ENCODE data around the gene MYH10.

Gene MYH10

GRCh38 chr17:8489841-8490240, 140.7 kb downstream of the MYH10 start:
- no peaks in the 10 kb centered on the region for H3K79me2 ChIP-seq (ENCODE audit: control insufficient read depth, low read length)
- H4K20me1 ChIP-seq (ENCODE audit: control insufficient read depth, insufficient read depth, low read depth, low read length), result no peaks in the 10 kb centered on the region
- H3K4me3 ChIP-seq (ENCODE audit: low read length), result no peak overlapping the region
- H3K36me3 ChIP-seq (ENCODE audit: control insufficient read depth, low read length), result peaks cover 47% of the 10 kb centered on the region
- 0 out of 2 replicates have a peak, but pooled peaks cover under 1% of the 10 kb centered on the region for H3K9me3 ChIP-seq (ENCODE audit: control insufficient read depth, insufficient read depth, low read length)
- no peaks in the 10 kb centered on the region for H3F3A ChIP-seq (ENCODE audit: control insufficient read depth, insufficient read depth)
- no peak overlapping the region for H3K4me2 ChIP-seq (ENCODE audit: low read length)
- no peaks in the 10 kb centered on the region for H3K9me2 ChIP-seq (replicated peaks; ENCODE audit: control insufficient read depth, low read length)
- H3K27me3 ChIP-seq (ENCODE audit: control insufficient read depth, low read length), result no peaks in the 10 kb centered on the region
- H3K4me1 ChIP-seq (ENCODE audit: control insufficient read depth, low read length), result no peaks in the 10 kb centered on the region
- no peak overlapping the region for H3K27ac ChIP-seq (ENCODE audit: low read depth, low read length)
- TF ChIP-seq EZH2phosphoT487 (IDR thresholded peaks at IDR 0.05; ENCODE audit: borderline replicate concordance, low read length) (no peak), CTCF (IDR thresholded peaks at IDR 0.05; ENCODE audit: low read depth, low read length, poor library complexity, severe bottlenecking) (no peak)

DNA sequence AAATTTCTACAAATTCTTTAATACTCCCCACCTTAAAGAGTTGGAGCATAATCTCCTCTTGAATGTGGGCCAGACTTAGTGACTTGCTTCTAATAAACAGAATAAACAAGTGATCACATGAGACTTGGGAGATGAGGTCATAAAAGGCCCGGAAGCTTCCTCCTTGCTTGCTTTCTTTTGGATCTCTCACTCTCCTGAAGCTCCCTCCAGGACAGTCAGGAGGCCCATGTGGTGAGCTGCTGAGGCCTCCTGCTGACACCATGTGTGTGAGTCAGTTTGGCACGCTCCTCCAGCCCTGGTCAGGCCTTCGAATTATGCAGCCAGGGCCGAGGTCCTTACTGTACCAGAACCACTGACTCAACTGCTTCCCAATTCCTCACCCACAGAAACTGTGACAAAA, 141.6 kb downstream of the MYH10 start:
- H3K4me1 ChIP-seq (ENCODE audit: control insufficient read depth, low read length), result no peaks in the 10 kb centered on the region
- peaks cover 5% of the 10 kb centered on the region; the same call in 1 of the 2 replicates for H3K9me3 ChIP-seq (ENCODE audit: control insufficient read depth, insufficient read depth, low read length)
- no peaks in the 10 kb centered on the region for H3K9me2 ChIP-seq (replicated peaks; ENCODE audit: control insufficient read depth, low read length)
- no peaks in the 10 kb centered on the region for H3K79me2 ChIP-seq (ENCODE audit: control insufficient read depth, low read length)
- H3K36me3 ChIP-seq (ENCODE audit: control insufficient read depth, low read length), result peaks cover 57% of the 10 kb centered on the region
- H3K4me2 ChIP-seq (ENCODE audit: low read length), result no peak overlapping the region
- TF ChIP-seq CTCF (IDR thresholded peaks at IDR 0.05; ENCODE audit: low read depth, low read length, poor library complexity, severe bottlenecking) (no peak), EZH2phosphoT487 (IDR thresholded peaks at IDR 0.05; ENCODE audit: borderline replicate concordance, low read length) (no peak)
- no peaks in the 10 kb centered on the region for H3F3A ChIP-seq (ENCODE audit: control insufficient read depth, insufficient read depth)
- H3K4me3 ChIP-seq (ENCODE audit: low read length), result no peak overlapping the region
- H3K27me3 ChIP-seq (ENCODE audit: control insufficient read depth, low read length), result no peaks in the 10 kb centered on the region
- no peak overlapping the region for H3K27ac ChIP-seq (ENCODE audit: low read depth, low read length)
- H4K20me1 ChIP-seq (ENCODE audit: control insufficient read depth, insufficient read depth, low read depth, low read length), result no peaks in the 10 kb centered on the region

DNA sequence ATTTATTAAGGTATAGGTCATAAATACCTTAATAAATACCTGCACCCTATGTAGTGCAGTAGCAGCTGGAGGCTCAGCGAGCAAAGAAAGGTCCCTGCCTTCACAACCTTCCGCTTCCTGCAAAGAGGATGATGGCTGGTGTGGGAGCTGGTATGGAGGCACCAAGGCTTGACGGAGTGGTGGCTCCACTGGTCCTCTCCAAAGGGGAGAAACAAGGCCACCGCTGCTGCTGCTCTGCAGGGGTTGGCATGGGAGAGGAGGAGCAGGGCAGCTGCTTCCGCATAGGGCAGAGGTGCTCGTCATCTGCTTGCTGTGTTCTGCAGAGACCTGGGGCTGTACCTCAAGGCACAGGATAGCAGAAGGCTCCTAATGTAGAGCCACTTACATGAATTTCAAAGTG, 142.0 kb downstream of the MYH10 start:
- Histone ChIP-seq H3K27me3 (ENCODE audit: control insufficient read depth, low read length) (no peaks in the 10 kb centered on the region), H3K79me2 (ENCODE audit: control insufficient read depth, low read length) (no peaks in the 10 kb centered on the region), H3K4me3 (ENCODE audit: low read length) (no peak overlapping the region), H3K4me1 (ENCODE audit: control insufficient read depth, low read length) (no peaks in the 10 kb centered on the region), H3K9me2 (replicated peaks; ENCODE audit: control insufficient read depth, low read length) (no peaks in the 10 kb centered on the region), H4K20me1 (ENCODE audit: control insufficient read depth, insufficient read depth, low read depth, low read length) (no peaks in the 10 kb centered on the region), H3K9me3 (ENCODE audit: control insufficient read depth, insufficient read depth, low read length) (peaks cover 8% of the 10 kb centered on the region; the same call in 1 of the 2 replicates), H3F3A (ENCODE audit: control insufficient read depth, insufficient read depth) (no peaks in the 10 kb centered on the region), H3K27ac (ENCODE audit: low read depth, low read length) (no peak overlapping the region), H3K36me3 (ENCODE audit: control insufficient read depth, low read length) (peaks cover 60% of the 10 kb centered on the region), H3K4me2 (ENCODE audit: low read length) (no peak overlapping the region)
- TF ChIP-seq CTCF (IDR thresholded peaks at IDR 0.05; ENCODE audit: low read depth, low read length, poor library complexity, severe bottlenecking) (no peak), EZH2phosphoT487 (IDR thresholded peaks at IDR 0.05; ENCODE audit: borderline replicate concordance, low read length) (no peak)
